NCI-H226 (cell line): ENCODE measurements around the gene EPS8L3.
"Not testable (repeated sequence)": the region's sequence is repeated elsewhere in the genome, so short reads cannot be mapped to it uniquely, and the experiment has no call there.

Experiments used
- DNase-seq: peaks from one replicate; pipeline ENCODE4 v3.0.0-alpha.2; 2015

The EPS8L3 gene

DNA sequence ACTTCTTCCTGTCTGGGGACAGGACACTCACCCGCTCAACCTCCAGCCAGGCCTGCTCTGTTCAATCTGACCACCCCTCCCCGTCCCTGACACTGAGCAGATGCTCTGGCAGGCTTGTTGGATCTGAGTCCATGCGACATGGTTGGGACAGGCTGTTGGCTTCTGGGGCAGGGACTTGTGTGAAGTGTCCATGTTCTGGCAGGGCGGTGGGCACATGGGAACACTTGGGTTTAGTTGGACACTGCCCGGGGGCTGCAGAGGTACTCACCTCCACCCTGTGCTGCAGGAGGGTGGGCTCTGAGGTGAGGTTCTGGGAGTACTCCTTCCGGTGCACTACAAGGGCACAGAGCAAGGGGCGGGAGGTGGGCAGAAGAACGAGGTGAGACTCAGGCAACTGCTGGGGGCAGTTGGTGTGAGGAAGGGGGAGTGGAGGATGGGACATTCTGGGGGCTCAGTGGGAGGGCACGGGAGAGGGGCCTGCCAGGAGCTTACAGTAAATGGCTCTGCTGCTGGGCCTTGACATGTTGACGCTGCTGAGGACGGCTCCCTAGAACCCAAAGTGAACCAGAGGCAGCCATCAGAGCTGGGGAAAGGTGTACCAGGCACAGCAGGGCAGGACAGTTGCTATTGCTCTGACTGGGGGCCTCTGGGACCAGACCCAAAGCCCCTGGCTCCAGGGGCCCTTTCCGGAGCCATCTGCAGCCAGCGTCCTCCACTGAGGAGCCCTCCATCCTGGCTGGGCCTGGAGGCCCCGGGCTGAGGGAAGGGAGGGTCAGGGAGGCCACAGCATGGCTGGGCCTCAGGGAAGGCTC lies 2.3 kb downstream of the EPS8L3 start:
- no peak for DNase-seq

- no peak for DNase-seq
These were observed 3.0 kb downstream of the EPS8L3 start for GRCh38 chr1:109760581-109761226.

GRCh38 chr1:109759513-109760334 lies 4.0 kb downstream of the EPS8L3 start:
- no peak for DNase-seq

DNA sequence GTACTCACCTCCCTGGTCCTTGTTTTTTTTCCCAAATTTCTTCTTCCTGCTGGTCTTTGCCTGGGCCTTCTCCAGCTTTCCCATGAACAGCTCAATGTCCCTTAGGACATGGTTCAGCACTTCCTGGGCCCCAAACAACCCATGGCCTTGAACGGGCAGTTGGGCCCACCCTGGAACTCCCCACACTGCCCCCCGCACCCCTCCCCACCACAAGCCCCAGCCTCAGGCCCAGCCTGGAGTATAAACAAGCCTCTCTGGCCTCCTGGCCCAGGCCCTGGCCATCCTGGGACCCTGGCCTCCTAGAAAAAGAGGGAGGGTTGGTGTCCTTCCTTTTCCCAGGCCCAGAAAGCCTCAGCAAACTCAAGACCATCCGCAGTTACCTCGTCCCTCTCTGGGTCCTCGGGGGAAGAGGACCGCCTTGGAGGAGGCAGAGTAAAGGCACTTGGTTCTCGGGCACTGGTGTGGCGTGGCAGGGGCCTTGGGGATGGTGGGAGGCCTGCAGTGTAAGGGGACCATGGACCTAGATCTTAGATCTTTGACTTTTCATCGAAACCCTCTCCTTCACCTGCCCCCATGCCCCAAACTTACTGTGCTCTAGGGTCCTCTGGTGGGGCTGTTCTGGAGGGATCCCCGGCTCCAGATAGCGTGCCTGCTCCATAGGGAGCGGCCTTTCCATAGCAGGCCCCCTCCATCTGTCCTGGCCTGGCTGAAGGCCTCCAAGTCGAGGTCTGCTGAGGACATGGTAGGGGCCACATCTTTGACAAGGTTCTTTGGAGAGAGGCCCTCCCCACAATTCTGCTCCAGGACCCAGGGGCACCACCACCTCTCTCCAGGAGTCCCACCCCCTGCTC lies 5.6 kb downstream of the EPS8L3 start:
- no peak for DNase-seq

- DNase-seq = no peak
These were observed 6.7 kb downstream of the EPS8L3 start for GRCh38 chr1:109756848-109757521.

- DNase-seq = not testable (repeated sequence)
These were observed 7.4 kb downstream of the EPS8L3 start for GRCh38 chr1:109756325-109756724.

- DNase-seq = no peak
These were observed 9.0 kb downstream of the EPS8L3 start for GRCh38 chr1:109754738-109755137.

GRCh38 chr1:109751531-109752260 lies 12.0 kb downstream of the EPS8L3 start:
- DNase-seq = no peak

- DNase-seq = no peak
These were observed 12.8 kb downstream of the EPS8L3 start for GRCh38 chr1:109750920-109751319.

- no peak for DNase-seq
These were observed 13.4 kb downstream of the EPS8L3 start for GRCh38 chr1:109750241-109750882.

DNA sequence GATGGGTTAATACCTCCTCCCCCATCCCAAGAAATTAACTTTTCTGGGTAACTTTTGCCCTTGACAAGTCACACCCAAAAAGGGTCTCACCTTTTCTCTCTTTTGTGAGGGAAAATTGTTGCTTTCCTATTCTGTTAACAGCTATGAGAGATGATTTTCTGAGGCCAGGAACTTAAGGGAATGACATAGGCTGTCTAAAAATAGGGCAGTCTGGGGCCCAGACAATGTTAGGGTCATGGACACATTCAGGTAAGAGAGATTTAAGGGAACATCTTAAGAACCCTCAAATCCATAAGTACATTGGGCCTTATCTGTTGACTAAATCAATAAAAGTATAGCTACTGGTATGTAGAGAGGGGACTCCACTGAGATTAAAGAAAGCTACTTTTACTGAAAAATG lies 14.5 kb downstream of the EPS8L3 start:
- no peak for DNase-seq

GRCh38 chr1:109748311-109748710 lies 15.4 kb downstream of the EPS8L3 start:
- not testable (repeated sequence) for DNase-seq

DNA sequence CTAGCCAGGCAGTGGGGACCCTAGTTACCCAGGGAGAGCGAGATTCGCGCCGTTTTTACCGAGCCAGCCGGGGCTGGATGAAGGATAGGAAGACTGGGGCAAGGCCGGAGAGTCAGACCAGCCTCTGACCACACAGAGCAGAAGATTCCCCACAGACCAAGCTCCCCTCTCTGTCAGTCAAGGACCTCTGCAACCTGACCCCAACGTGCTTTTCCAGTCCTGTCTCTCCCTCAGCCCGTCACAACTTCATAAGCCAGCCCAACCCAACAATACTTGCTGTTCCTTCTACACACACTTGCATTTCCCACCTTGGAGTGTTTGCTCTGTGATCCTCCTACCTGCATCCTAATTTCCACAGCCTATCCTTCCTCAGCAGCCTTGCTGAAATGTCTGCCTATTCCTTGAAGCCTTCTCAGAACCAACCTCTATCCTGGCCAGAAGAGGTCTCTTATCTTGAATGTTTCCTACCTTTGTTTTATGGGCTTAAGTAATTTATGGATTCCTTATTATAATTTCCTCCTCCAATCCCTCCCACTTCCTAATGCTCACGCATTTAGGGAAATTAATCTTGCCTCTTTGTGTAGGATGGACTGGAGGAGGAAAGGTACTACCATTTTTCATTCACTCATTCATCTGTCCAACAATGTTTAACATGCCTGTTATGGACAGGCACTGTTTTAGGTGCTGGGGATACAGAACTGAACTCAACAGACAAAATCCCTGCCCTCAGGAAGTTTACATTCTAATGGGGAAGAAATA lies 22.9 kb downstream of the EPS8L3 start, which contains the start of gene GSTM3:
Gene GSTM3, minus strand, starts transcription at position 424 of the 759 bp plus-strand sequence. CDS start 751 bp downstream, outside the sequence.
- DNase-seq = no peak

- DNase-seq = no peak
These were observed 23.7 kb downstream of the EPS8L3 start for GRCh38 chr1:109739738-109740614.

GRCh38 chr1:109733236-109733870 lies 30.4 kb downstream of the EPS8L3 start:
- no peak for DNase-seq

- no peak for DNase-seq
These were observed 31.3 kb downstream of the EPS8L3 start for GRCh38 chr1:109732390-109732881.

DNA sequence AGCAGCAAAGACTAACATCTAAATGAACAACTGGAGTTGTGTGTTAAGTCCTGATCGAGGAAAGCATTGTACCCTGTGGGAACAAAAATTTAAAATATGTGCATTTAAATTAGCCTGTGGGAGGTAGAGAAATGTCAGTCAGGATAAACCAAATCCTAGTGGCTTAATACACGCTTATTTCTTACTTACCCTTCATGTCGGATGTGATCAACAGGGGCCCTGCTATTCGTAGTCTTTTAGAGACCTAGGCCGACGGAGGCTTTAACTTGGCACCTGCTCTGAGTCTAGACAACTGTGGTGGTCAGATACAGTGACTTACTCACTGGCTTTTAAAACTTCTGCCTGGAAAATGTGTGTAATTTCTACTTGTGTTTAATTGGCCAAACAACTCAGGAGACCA lies 33.1 kb downstream of the EPS8L3 start:
- no peak for DNase-seq

DNA sequence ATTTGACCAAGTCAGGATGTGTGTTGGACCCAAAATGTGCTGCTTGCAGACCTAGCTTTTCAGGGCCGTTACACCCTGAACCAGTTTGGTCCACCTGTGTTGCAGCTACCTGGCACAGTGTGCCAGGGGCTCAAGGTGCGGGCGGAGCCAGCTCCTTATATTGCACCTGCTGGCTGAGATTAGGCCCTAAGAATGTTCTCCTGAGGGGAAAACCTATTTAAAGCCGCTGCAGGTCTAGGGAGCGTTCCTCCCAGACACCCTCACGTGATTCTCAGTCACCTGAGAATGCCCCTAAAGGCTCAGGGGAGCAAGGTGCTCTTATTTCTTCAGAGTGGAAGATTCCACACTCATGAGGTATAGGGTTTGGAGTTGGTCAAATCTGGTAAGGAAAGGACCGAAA lies 34.9 kb downstream of the EPS8L3 start:
- no peak for DNase-seq
